HG03066 (cell line): ENCODE measurements around the gene CATSPERZ.
"Not testable (repeated sequence)": the region's sequence is repeated elsewhere in the genome, so short reads cannot be mapped to it uniquely, and the experiment has no call there.

ENCODE experiments used
- ATAC-seq: cut with Tn5 transposase; IDR thresholded peaks from one replicate; pipeline ENCODE4 v1.9.1; 2021; ENCODE audit warnings: low read depth; ENCODE audit not compliant: unreplicated experiment

Gene CATSPERZ

DNA sequence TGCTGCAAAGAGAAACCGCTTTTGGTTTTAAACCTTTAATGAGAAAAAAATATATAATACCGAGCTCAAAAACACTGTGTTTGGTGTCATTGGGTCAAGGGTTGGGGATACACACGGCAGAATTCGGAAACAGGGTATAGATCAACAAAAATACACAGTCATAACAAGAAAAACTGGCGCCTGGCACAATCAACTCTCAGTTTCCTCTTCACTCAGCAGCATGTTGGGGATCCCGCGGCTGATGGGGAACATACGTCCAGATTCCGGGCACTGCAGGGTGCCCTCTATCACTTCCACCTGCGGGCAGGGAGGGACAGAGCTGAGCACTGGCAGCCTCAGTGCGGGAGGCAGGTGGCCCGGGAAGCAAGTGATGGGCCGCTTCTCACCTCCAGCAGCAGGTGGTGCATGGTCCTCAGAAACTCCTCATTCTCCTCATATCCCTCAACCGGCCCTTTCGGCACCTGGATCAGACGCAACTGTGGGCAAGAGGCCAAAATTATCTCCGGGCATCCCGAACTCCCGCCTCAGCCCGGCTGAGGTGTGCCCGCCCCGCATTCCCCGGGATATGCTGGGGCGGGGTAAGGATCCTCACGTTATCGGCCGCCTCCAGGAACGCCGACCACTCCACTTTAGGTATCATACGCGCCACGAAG is 16.6 kb downstream of the CATSPERZ start:
- no peak for ATAC-seq

DNA sequence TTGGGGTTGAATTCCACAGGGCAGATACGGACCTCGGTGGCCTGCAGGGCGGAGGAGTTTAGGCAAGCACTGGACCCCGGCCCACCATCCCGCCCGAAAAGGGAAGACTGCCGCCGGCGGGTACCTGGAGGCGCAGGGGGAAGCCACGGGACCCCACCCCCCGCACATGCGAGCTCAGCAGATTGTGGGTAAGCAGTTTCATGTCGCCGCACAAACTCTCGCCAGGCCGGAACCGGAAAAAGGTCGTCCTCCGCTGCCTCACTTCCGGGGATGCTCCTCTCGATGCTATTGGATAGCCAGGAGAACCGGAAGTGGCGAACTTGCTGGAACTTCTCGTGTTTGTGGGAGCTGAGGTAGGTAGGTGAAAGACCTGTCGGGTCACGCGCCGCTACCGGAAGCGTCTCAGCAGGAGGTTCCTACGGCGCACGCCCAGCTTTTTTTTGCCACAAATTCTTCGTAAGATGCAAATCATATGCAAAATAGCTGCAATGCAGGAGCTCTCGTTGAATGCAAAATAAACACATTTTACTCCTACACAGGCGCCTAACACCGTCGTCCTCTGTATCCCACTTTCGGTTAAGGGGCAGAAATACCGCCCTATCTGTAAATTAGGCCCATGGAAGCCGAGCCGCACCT is 17.3 kb downstream of the CATSPERZ start, which contains the start of gene TRMT112:
Gene TRMT112, minus strand, starts transcription at position 235 of the 636 bp plus-strand sequence. Its CDS starts 33 bp downstream, at position 202.
- ATAC-seq, result peak; percentile 62

DNA sequence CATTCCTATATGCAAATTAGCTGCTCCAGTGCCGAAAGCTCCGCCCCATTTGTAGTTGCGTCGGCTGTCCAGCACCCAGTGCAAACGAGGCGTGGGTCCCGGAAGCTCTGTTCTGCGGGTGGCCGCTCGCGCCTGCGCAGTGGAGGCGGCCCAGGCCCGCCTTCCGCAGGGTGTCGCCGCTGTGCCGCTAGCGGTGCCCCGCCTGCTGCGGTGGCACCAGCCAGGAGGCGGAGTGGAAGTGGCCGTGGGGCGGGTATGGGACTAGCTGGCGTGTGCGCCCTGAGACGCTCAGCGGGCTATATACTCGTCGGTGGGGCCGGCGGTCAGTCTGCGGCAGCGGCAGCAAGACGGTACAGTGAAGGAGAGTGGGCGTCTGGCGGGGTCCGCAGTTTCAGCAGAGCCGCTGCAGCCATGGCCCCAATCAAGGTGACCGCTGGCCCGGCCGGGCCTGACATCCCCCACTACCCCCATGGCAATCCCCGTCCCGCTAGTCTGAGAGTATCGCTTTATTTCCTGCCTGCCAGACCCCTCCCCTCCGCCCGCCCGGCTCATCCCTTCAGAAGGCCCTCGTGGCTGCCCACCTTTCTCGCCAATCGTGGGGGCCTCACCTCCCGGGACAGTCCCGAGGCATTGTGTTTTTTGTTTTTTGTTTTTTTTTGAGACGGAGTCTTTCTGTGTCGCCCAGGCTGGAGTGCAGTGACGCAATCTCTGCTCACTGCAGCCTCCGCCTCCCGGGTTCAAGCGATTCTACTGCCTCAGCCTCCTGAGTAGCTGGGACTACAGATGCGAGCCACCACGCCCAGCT is 18.0 kb downstream of the CATSPERZ start, which contains the start of gene PRDX5:
Gene PRDX5, plus strand, starts transcription at position 161 of the 805 bp plus-strand sequence. Its CDS starts 95 bp downstream, at position 256.
- ATAC-seq, result peak; percentile 68

DNA sequence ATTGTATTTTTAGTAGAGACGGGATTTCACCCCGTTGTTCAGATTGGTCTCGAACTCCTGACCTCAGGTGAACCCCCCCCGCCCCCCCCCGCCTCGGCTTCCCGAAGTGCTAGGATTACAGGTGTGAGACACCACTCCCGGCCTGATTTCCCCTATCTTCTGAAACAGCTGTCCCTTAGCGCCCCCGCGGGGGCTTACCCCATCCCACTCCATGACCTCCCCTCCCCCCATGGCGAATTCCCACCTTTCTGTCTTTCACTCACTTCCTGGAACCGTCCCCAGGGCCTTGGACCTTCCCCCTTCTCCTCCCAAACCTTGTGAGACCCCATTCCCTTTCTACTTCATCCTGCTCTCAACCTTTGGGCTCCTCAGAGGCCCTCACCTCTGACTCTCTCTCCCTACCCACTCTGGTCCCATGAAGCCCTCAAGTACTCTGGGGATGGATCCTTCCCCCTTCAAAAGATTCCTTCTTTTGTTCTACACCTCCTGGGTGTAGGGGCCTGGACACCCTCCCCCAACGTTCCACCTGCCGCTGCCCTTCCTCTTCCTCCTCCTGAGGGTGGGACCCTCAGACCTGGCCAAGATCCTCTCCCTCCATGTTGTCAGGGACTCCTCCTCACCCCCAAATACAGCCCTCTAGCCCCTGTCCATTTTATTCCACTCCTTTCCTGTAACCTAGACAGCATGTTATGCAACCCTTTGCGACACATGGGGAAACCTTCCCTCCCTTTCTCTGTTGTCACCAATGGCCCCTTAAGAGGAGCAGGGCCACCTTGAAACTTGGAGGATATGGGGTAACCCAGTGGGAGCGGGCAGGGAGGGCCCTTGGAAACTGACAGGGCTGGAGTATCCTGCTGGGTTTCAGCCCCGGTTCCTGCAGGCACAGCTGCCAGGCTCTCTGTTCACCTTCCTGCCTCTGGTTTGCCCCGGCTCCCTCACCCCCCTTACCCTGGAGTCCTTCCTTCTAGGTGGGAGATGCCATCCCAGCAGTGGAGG is 18.9 kb downstream of the CATSPERZ start:
- no peak for ATAC-seq

DNA sequence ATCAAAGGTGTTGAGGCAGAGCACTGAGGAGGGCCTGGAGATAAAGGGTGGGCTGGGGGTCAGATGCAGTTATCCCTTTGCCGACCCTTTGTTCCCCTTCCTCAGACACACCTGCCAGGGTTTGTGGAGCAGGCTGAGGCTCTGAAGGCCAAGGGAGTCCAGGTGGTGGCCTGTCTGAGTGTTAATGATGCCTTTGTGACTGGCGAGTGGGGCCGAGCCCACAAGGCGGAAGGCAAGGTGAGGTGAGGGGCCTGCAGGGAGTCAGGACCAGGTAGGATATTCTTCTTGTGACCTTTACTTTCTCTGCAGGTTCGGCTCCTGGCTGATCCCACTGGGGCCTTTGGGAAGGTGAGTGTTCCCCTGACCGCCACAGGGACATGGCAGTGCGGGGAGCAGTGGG is 20.4 kb downstream of the CATSPERZ start:
- ATAC-seq, result no peak

DNA sequence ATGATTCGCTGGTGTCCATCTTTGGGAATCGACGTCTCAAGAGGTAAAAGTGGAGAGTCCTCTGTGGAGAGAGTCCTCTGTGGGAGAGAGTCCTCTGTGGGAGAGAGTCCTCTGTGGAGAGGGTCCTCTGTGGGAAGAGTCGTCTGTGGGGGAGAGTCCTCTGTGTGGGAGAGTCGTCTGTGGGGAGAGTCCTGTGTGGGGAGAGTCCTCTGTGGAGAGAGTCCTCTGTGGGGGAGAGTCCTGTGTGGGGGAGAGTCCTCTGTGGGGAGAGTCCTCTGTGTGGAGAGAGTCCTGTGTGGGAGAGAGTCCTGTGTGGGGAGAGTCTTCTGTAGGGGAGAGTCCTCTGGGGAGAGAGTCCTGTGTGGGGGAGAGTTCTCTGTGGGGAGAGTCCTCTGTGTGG is 20.9 kb downstream of the CATSPERZ start:
- ATAC-seq, result no peak

DNA sequence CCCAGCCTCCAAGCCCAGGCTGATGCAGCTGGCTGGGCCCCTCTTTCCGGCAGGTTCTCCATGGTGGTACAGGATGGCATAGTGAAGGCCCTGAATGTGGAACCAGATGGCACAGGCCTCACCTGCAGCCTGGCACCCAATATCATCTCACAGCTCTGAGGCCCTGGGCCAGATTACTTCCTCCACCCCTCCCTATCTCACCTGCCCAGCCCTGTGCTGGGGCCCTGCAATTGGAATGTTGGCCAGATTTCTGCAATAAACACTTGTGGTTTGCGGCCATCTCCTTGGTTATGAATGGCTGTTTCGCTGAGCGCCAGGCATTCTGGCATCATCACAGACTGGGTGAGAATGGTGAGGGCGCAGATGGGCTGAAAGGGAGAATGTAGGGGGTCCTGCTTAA is 21.4 kb downstream of the CATSPERZ start:
- no peak for ATAC-seq

DNA sequence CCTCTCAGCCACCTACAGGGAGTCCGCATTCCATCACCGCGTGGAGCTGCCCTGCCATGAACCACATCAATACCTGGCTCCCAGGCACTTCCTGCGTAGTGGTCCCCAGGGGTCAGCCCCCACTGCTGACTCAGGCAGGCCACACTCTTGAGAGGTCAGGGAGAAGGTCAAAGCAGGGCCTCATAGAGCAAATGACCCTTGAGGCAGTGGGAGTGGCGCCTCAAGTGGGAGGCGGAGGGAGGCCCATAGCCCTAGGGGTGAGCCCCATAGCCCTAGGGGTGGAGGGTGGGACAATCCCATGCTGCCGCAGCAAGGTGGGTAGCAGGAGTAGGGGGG is 22.7 kb downstream of the CATSPERZ start:
- no peak for ATAC-seq

DNA sequence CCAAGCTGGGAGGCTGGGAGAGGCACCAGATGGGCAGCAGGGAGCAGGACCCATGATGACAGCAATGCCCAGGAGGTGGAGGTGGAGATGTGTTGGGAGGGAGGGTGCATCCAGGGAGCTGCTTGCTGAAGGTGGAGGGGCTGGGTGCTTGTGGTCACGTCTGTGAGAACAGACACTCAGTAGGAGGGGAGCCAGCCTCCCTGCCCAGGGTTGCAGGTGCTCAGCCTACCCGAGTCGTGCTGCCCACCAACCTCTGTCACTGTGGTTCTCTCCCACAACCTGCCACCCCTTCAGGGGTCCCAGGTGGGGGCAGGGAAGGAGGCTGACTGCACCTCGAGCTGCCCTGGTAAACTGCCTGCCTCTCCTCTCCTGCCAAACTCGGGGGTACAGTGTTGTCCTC is 23.2 kb downstream of the CATSPERZ start:
- no peak for ATAC-seq

DNA sequence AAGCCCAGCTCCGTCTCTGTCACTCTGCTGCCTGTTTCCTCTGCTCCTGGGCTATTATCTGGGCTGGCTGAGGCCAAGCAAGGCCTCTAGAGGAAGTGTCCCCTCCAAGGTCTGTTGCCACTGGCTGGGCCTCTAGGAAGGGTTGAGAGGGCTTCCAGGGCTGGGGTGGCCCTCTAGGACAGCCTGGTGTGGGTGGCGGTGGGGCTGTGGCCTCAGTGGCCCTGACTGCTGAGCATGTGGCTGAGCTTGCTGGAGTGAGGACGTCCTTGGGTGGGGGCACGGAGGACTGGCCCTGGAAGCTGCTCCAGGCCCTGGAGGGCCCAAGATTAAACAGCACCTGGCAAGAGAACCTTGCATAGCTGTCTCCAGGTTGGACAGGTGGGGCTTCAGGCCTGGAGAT is 23.8 kb downstream of the CATSPERZ start:
- ATAC-seq, result not testable (repeated sequence)

DNA sequence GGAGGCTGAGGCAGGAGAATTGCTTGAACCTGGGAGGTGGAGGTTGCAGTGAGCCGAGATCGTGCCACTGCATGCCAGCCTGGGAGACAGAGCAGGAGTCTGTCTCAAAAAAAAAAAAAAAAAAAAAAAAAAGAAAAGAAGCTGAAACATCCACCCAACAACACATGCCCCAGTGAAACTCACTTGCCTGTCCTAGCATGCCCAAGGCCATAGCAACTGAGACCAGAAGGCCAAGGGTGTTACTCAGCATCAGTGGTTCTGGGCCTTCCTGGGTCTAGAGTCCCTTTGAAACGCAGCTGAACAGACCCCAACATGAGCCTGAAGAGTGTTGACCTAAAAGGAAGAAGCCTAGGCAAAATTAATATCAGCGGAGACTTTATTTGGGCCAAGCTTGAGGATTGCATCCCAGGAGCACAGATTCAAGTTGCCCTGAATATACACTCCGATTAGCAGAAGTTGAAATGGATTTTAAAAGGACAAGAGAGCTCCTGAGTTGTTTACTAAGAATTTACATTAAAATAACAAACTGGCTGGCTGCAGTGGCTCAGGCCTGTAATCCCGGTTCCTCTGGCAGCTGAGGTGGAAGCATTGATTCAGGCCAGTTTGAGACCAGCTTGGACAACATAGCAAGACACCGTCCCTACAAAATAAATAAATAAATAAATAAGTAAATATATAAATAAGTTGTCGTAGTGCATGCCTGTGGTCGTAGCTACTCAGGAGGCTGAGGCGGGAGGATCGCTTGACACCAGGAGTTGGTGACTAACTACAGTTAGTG is 24.7 kb downstream of the CATSPERZ start:
- ATAC-seq, result no peak

DNA sequence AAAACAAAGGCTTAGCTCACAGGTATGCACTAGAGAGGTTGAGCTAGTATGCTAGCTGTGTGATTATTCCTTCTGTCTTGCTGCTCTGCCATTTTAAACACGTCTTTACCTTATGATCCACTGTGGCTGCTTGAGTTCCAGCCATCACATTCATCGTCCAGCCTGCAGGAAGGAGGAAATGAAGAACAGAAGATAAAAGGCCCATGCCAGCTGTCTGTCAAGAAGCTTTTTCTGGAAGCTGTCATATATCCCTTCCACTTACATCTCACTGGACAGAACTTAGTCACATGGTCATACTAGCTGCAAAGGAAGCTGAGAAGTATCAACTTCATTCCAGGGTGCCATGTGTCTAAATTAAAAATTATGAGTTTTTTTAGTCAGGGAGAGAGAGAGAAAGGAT is 27.2 kb downstream of the CATSPERZ start:
- no peak for ATAC-seq

DNA sequence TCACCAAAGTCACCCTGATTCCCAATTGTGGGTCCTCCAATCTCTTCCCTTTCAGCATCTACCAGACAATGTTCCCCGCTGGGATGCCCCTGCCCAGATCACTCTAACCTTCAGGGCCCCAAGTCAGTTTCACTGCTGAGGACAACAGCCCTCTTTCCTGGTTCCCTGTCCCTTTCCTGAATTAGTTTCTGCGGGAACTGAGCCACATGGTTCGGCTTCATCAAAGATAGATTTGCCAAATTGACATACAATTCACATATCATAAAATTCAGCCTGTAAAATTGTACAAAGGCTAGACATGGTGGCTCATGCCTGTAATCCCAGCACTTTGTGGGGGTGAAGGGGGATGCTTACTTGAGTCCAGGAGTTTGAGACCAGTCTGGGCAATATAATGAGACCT is 27.8 kb downstream of the CATSPERZ start:
- no peak for ATAC-seq

DNA sequence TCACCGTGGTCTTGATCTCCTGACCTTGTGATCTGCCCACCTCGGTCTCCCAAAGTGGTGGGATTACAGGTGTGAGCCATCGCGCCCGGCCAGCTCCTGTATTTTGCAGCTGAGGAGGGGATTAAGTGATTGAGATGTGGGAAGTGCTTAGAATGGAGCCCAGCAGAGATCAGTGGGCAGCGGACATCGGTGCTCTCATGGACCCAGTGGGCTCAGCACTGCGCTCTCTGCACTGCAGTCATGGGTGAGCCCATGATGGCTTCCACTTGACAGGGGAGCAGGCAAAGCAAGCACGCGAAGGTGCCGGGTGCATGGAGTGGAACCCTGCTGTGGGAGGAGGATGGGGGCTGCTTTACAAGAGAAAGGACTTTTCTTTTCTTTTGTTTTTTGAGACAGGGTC is 30.7 kb downstream of the CATSPERZ start:
- ATAC-seq, result no peak

DNA sequence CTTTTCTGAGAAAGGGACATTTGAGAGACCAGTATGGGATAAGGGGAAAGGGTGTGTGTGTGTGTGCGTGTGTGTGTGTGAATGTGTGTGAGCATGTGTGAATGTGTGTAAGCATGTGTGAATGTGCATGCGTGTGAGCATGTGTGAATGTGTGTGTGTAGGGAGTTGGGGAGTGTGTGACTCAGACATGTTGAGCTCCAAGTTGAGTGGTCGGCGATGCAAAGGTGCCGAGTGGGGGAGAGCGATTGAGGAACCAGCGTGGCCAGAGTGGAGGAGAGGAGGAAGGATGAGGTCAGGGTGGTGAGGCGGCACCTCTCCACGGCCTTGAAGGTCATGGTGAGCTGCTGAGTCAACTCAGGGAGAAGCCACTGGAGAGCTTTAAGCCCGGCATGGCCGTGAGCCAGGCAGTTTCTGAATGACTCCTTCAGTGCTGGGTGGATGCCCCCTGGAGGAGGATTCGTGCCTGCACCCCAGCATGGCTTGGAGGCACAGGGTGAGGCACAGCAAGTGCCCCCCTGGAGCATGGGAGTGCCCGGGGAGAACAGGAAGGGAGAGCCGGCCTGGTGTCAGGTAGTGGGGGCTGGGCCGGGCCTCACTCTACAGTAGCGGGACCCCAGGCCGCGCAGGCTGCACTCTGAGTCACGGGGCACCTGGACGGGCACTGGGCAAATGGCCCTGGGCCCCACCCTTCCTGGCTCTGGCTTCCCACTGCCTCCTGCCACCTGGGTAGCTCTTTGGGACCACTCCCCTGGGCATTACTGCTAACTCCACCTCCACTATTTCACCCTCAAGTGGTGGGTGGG is 31.6 kb downstream of the CATSPERZ start:
- no peak for ATAC-seq

DNA sequence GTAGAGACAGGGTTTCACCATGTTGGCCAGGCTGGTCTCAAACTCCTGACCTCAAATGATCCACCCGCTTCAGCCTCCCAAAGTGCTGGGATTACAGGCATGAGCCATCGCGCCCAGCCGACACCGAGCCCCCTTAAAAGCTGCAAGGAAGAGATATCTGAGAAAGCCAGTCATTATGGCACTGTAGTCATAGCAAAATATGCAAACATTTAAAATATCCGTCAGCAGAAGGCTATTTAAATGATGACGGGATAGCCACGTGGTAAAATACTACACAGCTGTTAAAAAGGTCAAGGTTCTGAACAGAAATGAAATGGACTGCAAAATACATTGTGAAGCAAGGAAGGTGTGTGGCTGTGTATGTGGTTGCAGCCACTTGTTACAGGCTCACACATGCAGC is 33.4 kb downstream of the CATSPERZ start:
- no peak for ATAC-seq

DNA sequence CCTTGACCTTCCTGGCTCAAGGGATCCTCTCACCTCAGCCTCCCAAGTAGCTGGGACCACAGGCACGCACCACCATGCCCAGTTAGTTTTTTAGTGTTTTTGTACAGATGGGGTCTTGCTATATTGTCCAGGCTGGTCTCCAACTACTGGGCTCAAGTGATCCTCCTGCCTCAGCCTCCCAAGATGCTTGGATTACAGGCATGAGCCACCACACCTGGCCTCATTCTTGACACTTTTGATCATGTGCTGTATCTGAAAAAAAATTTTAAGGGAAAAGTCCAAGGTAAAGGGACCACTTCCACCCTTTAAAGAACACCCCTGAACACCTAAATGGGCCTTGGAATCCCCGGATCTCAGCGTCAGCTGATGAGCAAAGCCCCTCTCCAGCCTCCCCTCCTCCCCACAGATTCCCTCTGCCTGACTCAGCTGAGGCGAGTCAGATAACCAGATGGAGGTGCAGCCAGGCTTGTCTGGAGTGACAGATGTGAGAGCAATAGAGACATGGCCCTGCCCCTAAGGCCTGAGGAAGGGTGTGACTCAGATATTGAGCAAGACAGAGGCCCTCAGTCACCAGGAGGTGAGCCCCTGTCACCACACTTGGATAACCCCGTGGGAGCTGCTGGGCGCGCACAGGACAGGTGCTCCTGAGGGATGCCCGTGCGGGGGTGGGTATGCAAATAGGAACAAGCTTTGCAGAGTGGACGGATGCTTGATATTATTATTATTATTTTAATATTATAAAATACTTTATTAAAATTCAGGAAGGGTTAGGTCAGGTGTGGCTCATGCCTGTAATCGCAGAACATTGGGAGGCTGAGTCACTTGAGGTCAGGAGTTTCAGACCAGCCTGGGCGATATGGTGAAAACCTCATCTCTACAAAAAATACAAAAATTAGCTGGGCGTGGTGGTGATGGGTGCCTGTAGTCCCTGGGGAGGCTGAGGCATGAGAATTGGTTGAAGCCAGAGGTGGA is 34.9 kb downstream of the CATSPERZ start:
- ATAC-seq, result peak; percentile 73
